ENCODE measurements around the gene TRIM33. TPM values are rescaled to one million over a fixed set of nuclear protein-coding genes. Genes with fewer than 3 reads are reported as not detected.

Gene TRIM33
- total and polyA plus RNA-seq, 2 of the 8 experiments (the other 6 are each of a cell fraction or from before 2014, with no cell fraction given) = 17.1 to 52.3 TPM

DNA sequence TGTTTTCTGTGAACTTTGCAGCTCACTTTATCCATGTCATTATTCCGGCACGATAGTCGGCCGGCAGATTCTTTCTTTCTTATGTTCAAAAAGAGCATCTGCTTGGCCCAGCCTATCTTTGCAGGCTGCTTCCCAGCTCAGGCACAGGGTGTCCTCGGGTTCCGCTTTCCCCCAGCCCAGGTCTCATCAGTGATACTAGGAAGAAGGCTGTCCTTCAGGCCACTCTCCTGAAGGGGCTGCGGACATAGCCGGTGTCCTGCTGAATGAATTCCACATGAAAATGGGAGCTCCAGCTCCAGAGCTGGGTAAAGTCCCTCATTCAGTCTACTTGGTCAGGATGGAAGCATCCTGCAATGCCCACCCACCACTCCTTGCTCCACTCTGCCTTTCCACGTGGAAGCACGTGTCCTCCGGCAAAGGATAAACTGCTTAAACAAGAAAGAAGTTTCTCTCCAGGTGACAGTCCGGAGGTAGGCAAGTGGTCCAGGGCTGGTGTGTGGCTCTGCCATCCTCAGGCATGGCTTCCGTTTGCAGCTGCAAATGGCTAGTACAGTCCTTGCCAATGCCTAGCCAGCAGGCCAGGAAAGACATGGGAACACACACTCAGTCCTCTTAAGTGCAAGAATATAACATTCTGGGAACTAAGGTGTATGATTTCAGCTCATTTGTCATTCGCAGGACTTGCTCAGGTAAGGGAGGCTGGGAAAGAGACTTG, 161.0 kb downstream of the TRIM33 start:
- no peak overlapping the region for H3K4ac ChIP-seq (replicated peaks; ENCODE audit: insufficient read length, low read depth, low read length)
- H2BK20ac ChIP-seq (ENCODE audit: low read length) = no peak overlapping the region
- no peaks in the 10 kb centered on the region for H4K20me1 ChIP-seq (replicated peaks in 1 of 2; ENCODE audit: control insufficient read depth in 1 of 2, insufficient read depth in 2 of 2, low read length in 2 of 2)
- 89% methylated on average over 14 of the region's 14 CpGs; no CpG with 5 or more reads in 1 of the 2 experiments for WGBS, 2 experiments (ENCODE audit: extremely low coverage in 1 of 2, insufficient coverage in 1 of 2, insufficient read length in 1 of 2, insufficient replicate concordance in 2 of 2, low coverage in 1 of 2, low lambda C conversion rate in 2 of 2, missing lambda C conversion rate in 1 of 2)
- H4K8ac ChIP-seq (ENCODE audit: extremely low read depth, insufficient read depth, low read length) = no peak overlapping the region
- H3K79me1 ChIP-seq (ENCODE audit: low read depth, low read length) = no peaks in the 10 kb centered on the region
- H3K23ac ChIP-seq (ENCODE audit: insufficient read length) = no peak overlapping the region
- no peak overlapping the region for H3K9ac ChIP-seq (replicated peaks in 1 of 4; ENCODE audit: extremely low read depth in 1 of 4, low read depth in 3 of 4, low read length in 3 of 4)
- H3K27me3 ChIP-seq (replicated peaks in 1 of 4; ENCODE audit: control insufficient read depth in 3 of 4, extremely low read depth in 1 of 4, insufficient read depth in 3 of 4, low read length in 3 of 4) = peaks cover 0 to 12% (median 3%) of the 10 kb centered on the region in 4 experiments; a peak in 2 of 7 replicates
- peaks cover 2% of the 10 kb centered on the region; the same call in 1 of the 2 replicates for H3K23me2 ChIP-seq (ENCODE audit: low read depth, low read length)
- H2BK120ac ChIP-seq (replicated peaks; ENCODE audit: low read depth, low read length) = no peak overlapping the region
- H3K4me2 ChIP-seq (ENCODE audit: insufficient read depth in 1 of 2, low read depth in 2 of 2, low read length in 2 of 2) = no peak overlapping the region
- no peak overlapping the region for H3K4me3 ChIP-seq (ENCODE audit: extremely low read depth in 1 of 4, insufficient read depth in 2 of 4, low read depth in 3 of 4, low read length in 4 of 4)
- peaks cover 3 to 15% (median 6%) of the 10 kb centered on the region in 4 experiments; a peak in 5 of 7 replicates for H3K4me1 ChIP-seq (replicated peaks in 1 of 4; ENCODE audit: control insufficient read depth in 3 of 4, insufficient read depth in 4 of 4, low read length in 3 of 4)
- no peak overlapping the region for H3K56ac ChIP-seq (replicated peaks; ENCODE audit: insufficient read length, low read depth, low read length)
- no peak overlapping the region for H2AFZ ChIP-seq (ENCODE audit: low read length)
- no peak for FAIRE-seq
- no peak overlapping the region for H3K14ac ChIP-seq (ENCODE audit: insufficient read length)
- no peaks in the 10 kb centered on the region; a peak in 1 of 4 replicates for H3K9me3 ChIP-seq (ENCODE audit: insufficient read depth in 2 of 2, low read depth in 1 of 2, low read length in 1 of 2)
- no peak overlapping the region for H4K5ac ChIP-seq (ENCODE audit: insufficient read length, low read depth, low read length)
- no peak overlapping the region for H2BK5ac ChIP-seq (ENCODE audit: low read depth, low read length)
- ChIA-PET POLR2A (ENCODE audit: partially characterized antibody) (no interaction called here), CTCF (ENCODE audit: partially characterized antibody) (interaction anchor here (0.8 to 1.5 kb wide), 7 partner anchors 8 to 211 kb away, joined by 3 to 4 read pairs (median 3); no protein-coding TSS in a partner anchor)
- H3K18ac ChIP-seq (ENCODE audit: extremely low read depth, low read length) = no peak overlapping the region
- TF ChIP-seq RAD21 (IDR thresholded peaks at IDR 0.05 in 1 of 2, conservative IDR thresholded peaks at IDR 0.05 in 1 of 2; ENCODE audit: low read depth in 2 of 2, low read length in 2 of 2) (peak in 1 of 2 experiments; percentile 8; a peak in 1 of 4 replicates), RXRA (IDR thresholded peaks at IDR 0.05; ENCODE audit: insufficient read depth, low read depth, low read length) (no peak)
- H2BK15ac ChIP-seq (ENCODE audit: low read length) = no peak overlapping the region
- H3K79me2 ChIP-seq (ENCODE audit: control insufficient read depth in 1 of 2, insufficient read depth in 2 of 2, low read length in 2 of 2) = no peaks in the 10 kb centered on the region
- H3K36me3 ChIP-seq (ENCODE audit: control insufficient read depth in 2 of 4, insufficient read depth in 4 of 4, low read length in 3 of 4) = no peaks in the 10 kb centered on the region
- no peak overlapping the region for H3K27ac ChIP-seq (ENCODE audit: low read depth, low read length)
- peak in 1 of 2 experiments; percentile 38 for DNase-seq (ENCODE audit: low read depth in 1 of 2, low spot score in 2 of 2)
- no peak overlapping the region; the same call in 1 of the 2 replicates for H2AK5ac ChIP-seq (ENCODE audit: low read depth, low read length)
- no peak overlapping the region for H2BK12ac ChIP-seq (ENCODE audit: low read depth, low read length)
- H4K91ac ChIP-seq (replicated peaks; ENCODE audit: insufficient read length, low read length) = no peak overlapping the region
